Endothelial cell of umbilical vein (primary cell): Measurements from ENCODE around the gene OCLN. TPM values are rescaled to one million over a fixed set of nuclear protein-coding genes. Genes with fewer than 3 reads are reported as not detected.

Experiments
- BruUV-seq: library from RNA; stranded (reverse); fragments of 400-500 nt; replicated peaks from 2 replicates; lab custom pipeline; 2021; lab: Mats Ljungman, UMichigan
- CTCF ChIA-PET: fragments of 300-600, 350-600 bp; sonication (Branson Sonifier 250); formaldehyde crosslinking; loops from one replicate; lab custom pipeline; 2021; ENCODE audit warnings: antibody characterized with exemption, inconsistent platforms; lab: Charles Lee
- POLR2A ChIA-PET: fragments of 300-600, 350-600 bp; sonication (Branson Sonifier 250); formaldehyde crosslinking; loops from one replicate; lab custom pipeline; 2021; ENCODE audit warnings: antibody characterized with exemption, inconsistent platforms; lab: Charles Lee
- DNase-seq: peaks from one replicate; pipeline ENCODE4 v3.0.0-alpha.2; 2011; ENCODE audit warnings: low read depth, low spot score
- FAIRE-seq: peaks from 2 replicates; lab custom pipeline; 2011; peaks lifted over from hg19 to GRCh38; lab: Jason Lieb, UNC
- H2AFZ ChIP-seq: 2 replicates; pipeline ENCODE4 v1.6.0; 2012; ENCODE audit warnings: low read depth, low read length, control low read depth, inconsistent platforms
- H3K27ac ChIP-seq: 2 replicates; pipeline ENCODE4 v1.5.1; 2011; ENCODE audit warnings: low read depth, mild to moderate bottlenecking, control low read depth, low read length, moderate library complexity; ENCODE audit not compliant: insufficient read depth
- H3K27me3 ChIP-seq, 2 experiments: 2 replicates each; pipeline versions ENCODE4 v1.6.0 to v1.6.1; 2011; ENCODE audit warnings: low read length in 2 of 2, mixed read lengths in 1 of 2; ENCODE audit not compliant: control insufficient read depth in 2 of 2, insufficient read depth in 2 of 2
- H3K36me3 ChIP-seq, 2 experiments: 2 replicates in 1 of 2; 3 replicates in 1 of 2; pipeline ENCODE4 v1.5.1; 2011; ENCODE audit warnings: low read length in 2 of 2, mild to moderate bottlenecking in 1 of 2, moderate library complexity in 1 of 2; ENCODE audit not compliant: control insufficient read depth in 2 of 2, insufficient read depth in 2 of 2; ENCODE audit errors: extremely low read depth in 1 of 2
- H3K4me1 ChIP-seq: 3 replicates; pipeline ENCODE4 v1.5.1; 2011; ENCODE audit warnings: mild to moderate bottlenecking, low read length; ENCODE audit not compliant: control insufficient read depth, insufficient read depth; ENCODE audit errors: extremely low read depth
- H3K4me2 ChIP-seq: 2 replicates; pipeline ENCODE4 v1.6.1; 2011; ENCODE audit warnings: low read length, control low read depth, mixed read lengths; ENCODE audit not compliant: insufficient read depth
- H3K4me3 ChIP-seq, 3 experiments: fragments of 200-600 bp in 1 of 3; sonication (generic), shearing (Covaris generic) in 1 of 3; replicated peaks in 1 of 3; 2 replicates each; pipeline ENCODE4 v1.5.1; 2011 to 2016; ENCODE audit warnings: control low read depth in 3 of 3, low read length in 3 of 3, mild to moderate bottlenecking in 2 of 3, inconsistent platforms in 1 of 3, low read depth in 1 of 3, moderate library complexity in 1 of 3; ENCODE audit not compliant: insufficient read depth in 1 of 3
- H3K79me2 ChIP-seq: 2 replicates; pipeline ENCODE4 v1.6.0; 2012; ENCODE audit warnings: low read length, inconsistent platforms; ENCODE audit not compliant: control insufficient read depth, insufficient read depth
- H3K9ac ChIP-seq: replicated peaks from 2 replicates; pipeline ENCODE3; 2011; ENCODE audit warnings: low read length, control low read depth; ENCODE audit not compliant: insufficient read depth; ENCODE audit errors: extremely low read depth
- H3K9me1 ChIP-seq: replicated peaks from 3 replicates; pipeline ENCODE4 v1.6.0; 2011; ENCODE audit warnings: mild to moderate bottlenecking, low read length; ENCODE audit not compliant: control insufficient read depth, insufficient read depth; ENCODE audit errors: extremely low read depth
- H3K9me3 ChIP-seq: replicated peaks from 2 replicates; pipeline ENCODE4 v1.5.1; 2012; ENCODE audit warnings: low read length, inconsistent platforms; ENCODE audit not compliant: control insufficient read depth, insufficient read depth
- H4K20me1 ChIP-seq: replicated peaks from 2 replicates; pipeline ENCODE3; 2011; ENCODE audit warnings: mild to moderate bottlenecking, low read length; ENCODE audit not compliant: control insufficient read depth, insufficient read depth; ENCODE audit errors: extremely low read depth
- CTCF ChIP-seq, 2 donors: IDR thresholded peaks; 1 replicate in 1 of 2; 2 replicates in 1 of 2; pipeline ENCODE4 v1.5.1; 2011; ENCODE audit warnings: low read length in 2 of 2, mild to moderate bottlenecking in 2 of 2, moderate library complexity in 2 of 2, control low read depth in 1 of 2, inconsistent platforms in 1 of 2, low read depth in 1 of 2; ENCODE audit not compliant: insufficient read depth in 1 of 2; ENCODE audit errors: extremely low read depth in 1 of 2
- EZH2 ChIP-seq: IDR thresholded peaks from 2 replicates; pipeline ENCODE4 v1.6.1; 2012; ENCODE audit warnings: borderline replicate concordance, low read depth, mild to moderate bottlenecking, moderate library complexity, low read length, inconsistent platforms; ENCODE audit not compliant: severe bottlenecking
- FOS ChIP-seq: IDR thresholded peaks from 2 replicates; pipeline ENCODE4 v1.6.1; 2011; ENCODE audit warnings: mild to moderate bottlenecking, low read length, moderate library complexity, borderline replicate concordance; ENCODE audit not compliant: insufficient read depth
- GATA2 ChIP-seq: IDR thresholded peaks from 2 replicates; pipeline ENCODE4 v1.7.0; 2011; ENCODE audit warnings: low read depth, mild to moderate bottlenecking, moderate library complexity, mixed read lengths, low read length; ENCODE audit not compliant: insufficient read length, insufficient read depth
- MYC ChIP-seq: IDR thresholded peaks from one replicate; pipeline ENCODE4 v1.6.1; 2011; ENCODE audit warnings: mild to moderate bottlenecking, low read depth, low read length
- dilution Hi-C: fragments of 300-500 bp; cut with MboI; formaldehyde crosslinking; loops from one replicate; pipeline ENCODE4 v1.15.0; 2019; ENCODE audit warnings: low sequenced_read_pairs; ENCODE audit not compliant: extremely low pct_ligation_motif_present
- intact Hi-C: fragments of 100-400 bp; cut with micrococcal nuclease; formaldehyde crosslinking; loops from one replicate; pipeline ENCODE4 v1.10.0; 2022
- polyA plus RNA-seq, 4 experiments: library from polyadenylated mRNA; depleted of rRNA in 3 of 4; stranded (reverse) in 3 of 4; unstranded in 1 of 4; fragments of >200 nt; gene quantifications; 2 replicates each; pipeline versions ENCODE4 v1.2.1 to v1.2.3, GENCODE V29; 2011 to 2012; ENCODE audit warnings: missing spikeins in 1 of 4
- total RNA-seq: library from RNA; stranded (reverse); gene quantifications from 2 replicates; pipeline ENCODE4 v1.2.3, GENCODE V29; 2021

OCLN gene
- total and polyA plus RNA-seq, 2 donors (not counting 3 experiments of a cell fraction or from before 2014, with no cell fraction given) = 11.2 to 22.3 TPM

GRCh38 chr5:69510694-69511093 is 18.1 kb downstream of the OCLN start:
- CTCF ChIA-PET = interaction anchor here (1.7 kb wide), 1 partner anchor 14 kb away, joined by 4 read pairs; no protein-coding TSS in a partner anchor
- FAIRE-seq = no peak
- POLR2A ChIA-PET = no interaction called here

More at GRCh38 chr5:69510694-69511093, 18.1 kb downstream of the OCLN start:
- dilution Hi-C loops = no loop called here
- no peak for DNase-seq
- Histone ChIP-seq H3K36me3 (no peaks in the 10 kb centered on the region), H3K9me1 (no peaks in the 10 kb centered on the region), H3K79me2 (no peaks in the 10 kb centered on the region), H3K4me2 (no peak overlapping the region), H3K9ac (no peak overlapping the region), H3K27me3 (no peaks in the 10 kb centered on the region), H3K4me3 (no peak overlapping the region), H3K9me3 (no peaks in the 10 kb centered on the region), H3K4me1 (peaks cover 12% of the 10 kb centered on the region), H4K20me1 (no peaks in the 10 kb centered on the region), H2AFZ (no peak overlapping the region), H3K27ac (no peak overlapping the region)
- no TSS peak for BruUV-seq
- TF ChIP-seq EZH2 = no peak
- TF ChIP-seq CTCF (IDR thresholded peaks at IDR 0.05; ENCODE audit: extremely low read depth in 1 of 2, insufficient read depth in 1 of 2, low read depth in 1 of 2, low read length in 2 of 2) = no peak
- TF ChIP-seq MYC = no peak
- no peak for TF ChIP-seq FOS
- TF ChIP-seq GATA2 = no peak
- intact Hi-C loops = no loop called here
